Mononuclear cell (primary cell): Measurements from ENCODE around the gene GNB4. TPM values are rescaled to one million over a fixed set of nuclear protein-coding genes. Genes with fewer than 3 reads are reported as not detected.

Source experiments
- H3K27me3 ChIP-seq: 2 replicates; pipeline ENCODE4 v1.6.0; 2011; ENCODE audit warnings: low read length, control low read depth; ENCODE audit not compliant: insufficient read depth
- H3K4me1 ChIP-seq: 2 replicates; pipeline ENCODE4 v1.5.1; 2011; ENCODE audit warnings: mild to moderate bottlenecking, low read length, control low read depth; ENCODE audit not compliant: insufficient read depth
- H3K4me3 ChIP-seq: 2 replicates; pipeline ENCODE4 v1.5.1; 2011; ENCODE audit warnings: mild to moderate bottlenecking, low read length, moderate library complexity
- H3K9me3 ChIP-seq: 2 replicates; pipeline ENCODE4 v1.5.1; 2011; ENCODE audit warnings: low read depth, mild to moderate bottlenecking, control low read depth, low read length
- total RNA-seq: library from RNA; depleted of rRNA; stranded (reverse); fragments of >200 nt; gene quantifications from one replicate; pipeline ENCODE4 v1.2.3, GENCODE V29; 2012

The GNB4 gene
- total RNA-seq, 1 donor = 22.6 TPM

DNA sequence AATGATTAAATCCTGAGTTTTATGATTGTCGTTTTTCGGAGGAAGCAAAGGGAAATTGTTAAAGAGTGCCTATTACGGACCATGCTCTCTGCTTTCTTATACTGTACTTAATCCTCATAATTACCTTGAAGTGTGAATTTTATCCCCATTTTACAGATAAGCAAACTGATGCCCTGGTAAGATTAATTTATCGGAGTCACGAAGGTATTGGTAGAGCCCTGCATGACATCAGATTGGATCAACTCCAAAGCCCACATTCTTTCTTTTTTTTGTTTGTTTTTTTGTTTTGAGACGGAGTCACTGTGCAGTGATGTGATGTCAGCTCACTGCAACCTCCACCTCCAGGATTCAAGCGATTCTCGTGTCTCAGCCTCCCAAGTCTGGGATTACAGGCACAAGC is 1.6 kb upstream of the GNB4 start:
- Histone ChIP-seq H3K9me3 (no peaks in the 10 kb centered on the region), H3K4me3 (no peak overlapping the region), H3K4me1 (peaks cover 21% of the 10 kb centered on the region), H3K27me3 (peaks cover 7% of the 10 kb centered on the region)

DNA sequence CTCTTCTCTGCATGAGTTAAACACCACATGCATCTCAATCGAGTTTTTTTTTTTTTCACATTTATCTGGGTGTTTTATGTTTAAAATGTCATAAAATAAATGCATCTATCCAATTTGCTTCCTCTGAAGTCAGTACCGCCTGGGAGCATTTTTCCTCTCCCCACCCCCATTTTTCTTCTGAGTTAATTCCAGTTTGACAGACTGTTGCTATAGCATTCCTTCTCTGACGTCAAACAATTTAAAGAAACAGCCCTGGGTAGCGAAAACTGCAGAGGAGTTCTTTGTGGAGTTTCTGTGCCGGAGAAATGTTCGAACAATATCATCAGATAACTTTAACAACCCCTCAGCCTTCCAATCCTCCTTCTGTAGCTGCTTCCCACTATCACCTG is 900 bp upstream of the GNB4 start:
- Histone ChIP-seq H3K27me3 (peaks cover 7% of the 10 kb centered on the region), H3K9me3 (no peaks in the 10 kb centered on the region), H3K4me1 (peaks cover 21% of the 10 kb centered on the region), H3K4me3 (peak overlapping the region; percentile 62)

DNA sequence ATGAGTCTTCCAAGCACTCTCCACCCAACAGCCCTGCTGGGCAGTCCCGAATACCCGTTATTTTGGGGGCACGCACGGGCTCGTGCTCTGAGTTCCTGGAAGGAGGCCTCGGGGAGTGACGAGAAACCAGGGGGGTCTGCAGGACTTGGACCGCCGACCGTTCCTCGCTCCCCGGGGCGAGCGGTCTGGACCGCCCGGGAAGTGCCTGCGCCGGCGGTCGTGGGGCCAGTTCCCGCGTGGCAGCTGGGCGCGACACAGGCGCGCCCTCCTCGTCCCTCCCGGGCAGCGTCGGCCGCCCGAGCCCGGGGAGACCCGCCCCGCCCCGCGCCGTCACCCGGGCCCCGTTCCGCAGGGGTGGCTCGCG is 387 bp downstream of the GNB4 start:
- no peaks in the 10 kb centered on the region for H3K9me3 ChIP-seq
- H3K27me3 ChIP-seq = peaks cover 7% of the 10 kb centered on the region
- H3K4me1 ChIP-seq = peaks cover 21% of the 10 kb centered on the region
- H3K4me3 ChIP-seq = peak overlapping the region; percentile 62

DNA sequence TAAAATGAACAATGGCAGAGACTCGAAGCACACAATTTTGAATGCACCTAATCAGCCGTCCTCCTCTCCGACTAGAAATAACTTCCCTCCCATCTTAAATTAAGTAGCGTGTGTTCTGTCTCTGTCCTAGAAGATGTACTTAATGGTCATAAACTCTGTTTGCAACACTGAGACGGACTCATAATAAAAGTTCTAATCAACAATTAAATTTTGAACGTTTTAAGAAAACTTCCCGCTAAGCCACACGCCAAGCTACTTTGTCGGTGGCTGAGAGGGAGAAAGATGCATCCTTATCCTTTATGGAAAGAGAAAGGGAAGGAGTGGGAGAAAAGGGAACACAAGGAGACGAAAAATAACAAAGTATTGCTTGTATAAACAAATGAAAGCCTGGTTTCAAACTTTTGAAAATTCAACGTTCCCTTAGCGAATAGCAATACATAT is 989 bp downstream of the GNB4 start:
- Histone ChIP-seq H3K9me3 (no peaks in the 10 kb centered on the region), H3K27me3 (peaks cover 7% of the 10 kb centered on the region), H3K4me1 (peaks cover 21% of the 10 kb centered on the region), H3K4me3 (peak overlapping the region; percentile 62)

DNA sequence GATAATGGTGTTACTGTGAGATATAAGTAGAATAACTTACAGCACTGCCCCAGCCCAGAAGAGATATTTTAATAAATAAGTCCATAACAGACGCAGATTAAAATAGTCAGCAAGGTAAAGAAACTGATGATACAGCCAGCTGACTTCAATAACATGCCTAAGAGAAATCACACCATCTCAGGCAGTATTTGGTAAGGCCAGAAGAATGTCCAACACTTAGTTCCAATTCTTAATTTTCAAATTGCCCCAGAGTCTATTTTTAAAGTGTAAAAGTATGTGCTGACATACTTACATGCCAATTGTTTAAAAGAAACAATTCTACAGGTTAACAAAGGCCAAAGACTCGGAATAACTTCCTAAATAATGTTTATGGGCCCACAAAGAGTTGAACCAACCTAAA is 1.6 kb downstream of the GNB4 start:
- H3K4me1 ChIP-seq = peaks cover 21% of the 10 kb centered on the region
- H3K9me3 ChIP-seq = no peaks in the 10 kb centered on the region
- H3K4me3 ChIP-seq = no peak overlapping the region
- H3K27me3 ChIP-seq = peaks cover 7% of the 10 kb centered on the region

DNA sequence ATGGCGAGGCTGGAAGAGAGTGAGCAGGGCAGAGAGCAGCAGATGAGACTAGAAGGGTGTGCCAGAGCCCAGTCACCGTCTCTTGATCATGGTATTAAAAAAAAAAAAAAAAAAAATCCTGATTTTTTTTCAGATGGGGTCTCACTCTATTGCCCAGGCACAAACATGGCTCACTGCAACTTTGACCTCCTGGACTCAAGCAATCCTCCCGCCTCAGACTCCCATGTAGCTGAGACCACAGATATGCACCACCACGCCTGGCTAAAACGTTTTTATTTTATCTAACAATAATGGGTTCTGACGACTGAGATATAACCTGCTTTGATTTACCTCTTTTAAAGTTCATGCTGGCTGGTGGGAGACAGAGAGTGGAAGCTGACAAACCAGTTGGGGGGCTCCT is 4.0 kb downstream of the GNB4 start:
- Histone ChIP-seq H3K27me3 (peaks cover 7% of the 10 kb centered on the region), H3K4me1 (peaks cover 19% of the 10 kb centered on the region), H3K4me3 (no peak overlapping the region), H3K9me3 (no peaks in the 10 kb centered on the region)

DNA sequence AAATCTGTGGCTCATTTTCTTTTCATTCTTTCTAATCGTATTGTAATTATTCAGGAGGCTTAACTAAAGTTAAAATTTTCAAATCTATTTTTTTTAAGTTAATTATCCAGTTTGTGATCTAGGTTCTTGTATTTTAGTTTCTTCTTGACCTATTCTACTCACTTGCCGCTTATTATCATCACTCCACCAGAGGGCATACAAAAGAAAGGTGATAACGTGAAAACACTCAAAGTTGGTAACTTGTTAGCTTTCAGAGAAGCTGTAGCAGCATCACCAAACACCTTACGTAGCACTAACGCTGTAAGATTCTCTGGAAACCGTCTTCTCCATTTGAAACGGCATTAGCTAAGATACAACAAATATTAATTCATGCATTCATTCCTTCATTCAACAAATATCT is 4.8 kb downstream of the GNB4 start:
- H3K9me3 ChIP-seq = no peaks in the 10 kb centered on the region
- H3K27me3 ChIP-seq = peaks cover 7% of the 10 kb centered on the region
- no peak overlapping the region for H3K4me3 ChIP-seq
- peaks cover 13% of the 10 kb centered on the region for H3K4me1 ChIP-seq

DNA sequence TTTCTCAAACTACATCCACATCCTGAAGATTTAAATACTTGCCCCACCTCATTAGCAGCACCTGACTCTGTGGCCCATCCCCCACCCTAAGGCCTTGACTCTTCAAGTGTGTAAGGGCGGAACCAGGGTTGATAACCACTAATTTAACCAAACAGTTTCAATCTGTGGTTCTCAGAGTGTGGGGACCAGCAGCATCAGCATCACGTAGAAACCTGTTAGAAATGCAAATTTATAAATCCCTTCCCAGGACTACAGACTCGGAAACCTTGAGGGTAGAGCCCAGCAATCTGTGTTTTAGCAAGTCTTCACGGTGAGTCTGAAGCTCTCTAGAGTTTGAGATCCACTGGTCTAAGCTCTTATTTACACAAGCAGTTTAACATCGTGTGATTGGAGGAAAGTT is 12.4 kb downstream of the GNB4 start:
- Histone ChIP-seq H3K4me1 (peaks cover 37% of the 10 kb centered on the region), H3K27me3 (no peaks in the 10 kb centered on the region), H3K9me3 (no peaks in the 10 kb centered on the region), H3K4me3 (no peak overlapping the region)

DNA sequence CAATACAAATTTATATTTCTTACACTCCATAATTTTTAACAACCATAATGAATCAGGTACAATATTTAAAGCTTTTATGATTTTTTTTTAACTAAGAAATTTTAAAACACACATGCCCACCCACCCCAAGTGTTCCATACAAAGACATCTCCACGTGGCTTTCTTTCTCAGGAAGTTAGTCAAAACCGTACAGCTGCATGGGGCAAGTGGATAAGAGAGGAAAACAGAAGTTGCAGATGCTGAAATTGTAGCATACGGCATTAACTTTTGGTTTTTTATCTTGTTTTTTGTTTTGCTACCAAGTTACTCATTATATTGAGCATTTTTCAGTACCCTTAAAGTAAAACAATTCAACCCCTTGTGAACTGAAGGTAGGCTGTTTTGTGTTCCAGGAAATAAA is 14.8 kb downstream of the GNB4 start:
- Histone ChIP-seq H3K4me1 (peaks cover 55% of the 10 kb centered on the region), H3K9me3 (no peaks in the 10 kb centered on the region), H3K27me3 (no peaks in the 10 kb centered on the region), H3K4me3 (no peak overlapping the region)

DNA sequence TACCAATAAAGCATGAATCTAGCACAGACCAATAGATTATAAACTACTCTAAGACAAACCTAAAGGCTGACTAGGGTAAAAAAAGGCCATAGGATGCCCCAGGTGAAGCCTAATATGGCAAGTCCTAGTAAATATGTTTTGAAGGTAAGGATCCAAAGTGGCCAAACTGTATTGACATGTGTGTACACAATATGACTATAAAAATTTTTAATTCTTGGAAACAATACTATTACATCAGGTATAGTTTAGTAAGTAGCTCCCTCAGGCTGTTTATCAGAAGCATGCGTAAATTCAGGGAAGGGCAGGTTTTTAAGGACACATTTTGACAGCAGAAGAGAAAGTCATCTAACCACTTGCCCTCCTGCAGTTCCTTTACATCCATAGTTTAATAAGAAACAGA is 18.8 kb downstream of the GNB4 start:
- H3K4me1 ChIP-seq = peaks cover 39% of the 10 kb centered on the region
- no peak overlapping the region for H3K4me3 ChIP-seq
- no peaks in the 10 kb centered on the region for H3K27me3 ChIP-seq
- H3K9me3 ChIP-seq = no peaks in the 10 kb centered on the region

DNA sequence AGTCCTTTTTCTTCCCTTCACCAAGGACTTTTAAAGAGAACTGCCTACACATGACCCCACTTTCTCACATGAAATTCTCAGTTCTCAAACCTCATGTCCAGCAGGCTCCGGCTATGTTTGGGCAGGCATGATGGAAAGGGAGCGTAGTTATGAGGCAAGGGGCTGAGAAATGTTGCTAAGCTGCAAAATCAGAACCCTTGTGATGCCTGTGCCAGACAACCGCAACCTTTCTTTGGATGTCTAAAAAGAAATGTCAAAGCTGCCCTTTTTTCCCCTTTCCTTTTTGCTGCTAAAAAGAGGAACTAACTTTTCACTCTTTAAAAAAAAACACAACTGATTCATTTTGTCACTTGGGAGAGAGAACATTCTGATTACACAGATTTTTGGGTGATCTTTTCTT is 19.2 kb downstream of the GNB4 start:
- Histone ChIP-seq H3K9me3 (no peaks in the 10 kb centered on the region), H3K4me1 (peaks cover 35% of the 10 kb centered on the region), H3K4me3 (no peak overlapping the region)

DNA sequence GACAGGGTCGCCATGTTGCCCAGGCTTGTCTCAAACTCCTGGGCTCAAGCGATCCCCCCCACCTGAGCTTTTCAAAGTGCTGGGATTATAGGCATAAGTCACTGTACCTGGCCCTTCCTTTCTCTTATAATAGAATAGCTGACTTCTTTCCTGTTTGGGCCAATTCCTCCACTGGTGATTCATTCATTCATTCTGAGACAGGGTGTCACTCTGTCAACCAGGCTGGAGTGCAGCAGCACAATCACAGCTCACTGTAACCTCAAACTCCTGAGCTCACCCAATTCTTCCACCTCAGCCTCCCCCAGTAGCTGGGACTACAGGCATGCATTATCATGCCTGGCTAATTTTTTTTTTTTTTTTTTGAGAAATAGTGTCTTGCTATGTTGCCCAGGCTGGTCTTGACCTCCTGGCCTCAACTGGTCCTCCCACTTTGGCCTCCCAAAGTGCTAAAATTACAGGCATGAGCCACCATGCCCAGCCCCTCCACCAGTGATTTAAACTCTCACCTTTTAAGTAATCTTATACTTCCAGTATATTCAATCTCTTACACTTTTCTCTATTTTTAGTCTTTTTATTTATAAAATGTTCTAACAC is 20.9 kb downstream of the GNB4 start:
- Histone ChIP-seq H3K4me1 (peaks cover 25% of the 10 kb centered on the region), H3K9me3 (no peaks in the 10 kb centered on the region), H3K4me3 (no peak overlapping the region), H3K27me3 (no peaks in the 10 kb centered on the region)

More for the DNA sequence above, 19.2 kb downstream of the GNB4 start:
- H3K27me3 ChIP-seq = no peaks in the 10 kb centered on the region

DNA sequence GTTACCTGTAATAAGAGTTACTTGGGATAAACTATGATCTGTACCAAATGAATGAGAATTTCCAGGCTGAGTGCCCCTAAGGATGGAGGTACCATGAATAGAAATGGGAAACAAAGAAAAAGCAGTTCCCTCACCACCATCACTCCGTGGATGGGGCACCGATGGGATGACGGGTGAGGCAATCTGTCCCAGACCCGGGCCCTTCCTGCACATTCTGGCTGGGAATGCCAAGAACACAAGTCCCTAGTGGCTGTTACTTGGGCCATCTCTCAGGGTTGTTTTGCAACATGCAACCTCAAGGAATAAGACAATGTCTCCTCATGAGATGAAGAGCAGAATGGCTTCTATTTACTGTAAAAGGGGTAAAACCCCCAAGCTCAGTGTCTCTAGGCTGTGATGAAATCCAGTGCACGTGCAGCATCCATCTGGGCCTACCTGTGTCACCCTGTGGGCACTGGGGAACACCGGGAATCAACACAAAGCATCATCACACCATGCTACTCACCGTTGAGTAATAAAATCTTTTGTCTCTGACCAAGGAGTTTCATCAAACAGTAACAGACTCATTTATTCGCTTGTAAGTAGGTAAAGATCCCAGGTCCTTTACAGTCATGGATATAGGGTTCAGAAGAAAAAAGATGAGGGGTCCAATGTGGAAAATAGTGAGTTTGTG is 22.3 kb downstream of the GNB4 start:
- peaks cover 25% of the 10 kb centered on the region for H3K4me1 ChIP-seq
- no peaks in the 10 kb centered on the region for H3K9me3 ChIP-seq
- H3K27me3 ChIP-seq = no peaks in the 10 kb centered on the region
- no peak overlapping the region for H3K4me3 ChIP-seq

DNA sequence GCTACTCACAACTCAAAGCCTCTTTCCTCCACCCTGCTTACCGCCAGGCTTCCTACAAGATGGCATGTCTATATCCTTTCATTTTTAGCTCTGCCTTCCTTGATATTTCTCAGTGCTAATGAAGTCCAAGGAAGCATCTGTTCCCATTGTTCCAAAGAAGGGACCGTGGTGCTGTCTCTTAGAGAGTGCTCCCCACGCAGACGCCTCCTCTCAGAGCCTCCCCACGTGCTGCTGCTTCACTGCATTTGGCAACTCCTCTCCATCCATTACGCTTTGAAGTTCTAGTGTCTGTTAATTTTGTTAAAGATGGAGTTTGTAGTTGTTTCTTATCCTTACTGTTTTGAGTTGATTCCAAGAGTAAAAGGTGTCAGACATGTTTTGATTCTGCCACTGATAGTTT is 26.2 kb downstream of the GNB4 start:
- H3K27me3 ChIP-seq = no peaks in the 10 kb centered on the region
- no peaks in the 10 kb centered on the region for H3K4me1 ChIP-seq
- H3K9me3 ChIP-seq = no peaks in the 10 kb centered on the region
- H3K4me3 ChIP-seq = no peak overlapping the region

DNA sequence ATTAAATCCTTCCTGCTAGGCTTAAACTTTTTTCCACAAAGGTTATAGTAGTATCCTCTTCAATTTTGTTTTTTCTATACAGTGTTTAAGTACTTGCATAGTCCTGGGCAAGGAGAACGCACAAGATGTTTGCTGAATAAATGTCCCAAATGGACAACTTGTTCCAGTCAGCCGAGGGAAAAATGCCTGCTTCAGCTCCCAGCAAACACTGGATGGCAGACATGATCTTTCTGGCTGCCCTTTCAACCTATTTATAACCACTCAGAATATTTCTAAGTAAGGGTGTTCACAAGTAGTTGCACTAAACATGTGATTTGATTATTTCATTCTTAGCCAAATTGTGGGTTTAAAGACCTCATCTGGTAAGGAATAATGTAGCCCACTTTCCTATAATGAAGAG is 29.8 kb downstream of the GNB4 start:
- no peaks in the 10 kb centered on the region for H3K4me1 ChIP-seq

DNA sequence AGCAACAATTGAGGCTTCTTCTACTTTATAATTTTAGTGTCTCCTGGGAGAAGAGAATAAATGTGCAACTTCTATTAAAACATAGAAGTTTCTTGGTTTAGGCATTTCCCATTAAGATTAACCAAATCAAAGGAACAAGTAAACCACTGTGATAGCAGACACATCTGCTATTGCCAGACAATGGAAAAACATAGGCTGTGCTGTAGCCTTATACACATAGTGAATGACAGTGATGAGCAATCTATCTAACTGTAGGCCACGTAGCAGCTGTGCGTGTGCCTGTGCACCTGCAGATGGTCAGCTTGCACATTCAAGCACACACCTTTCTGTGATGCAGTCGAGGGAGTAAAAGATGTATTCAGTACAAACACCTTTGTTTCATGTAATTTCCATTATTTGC is 32.7 kb downstream of the GNB4 start:
- Histone ChIP-seq H3K9me3 (no peaks in the 10 kb centered on the region), H3K4me3 (no peak overlapping the region), H3K4me1 (no peaks in the 10 kb centered on the region), H3K27me3 (no peaks in the 10 kb centered on the region)

More for the DNA sequence above, 29.8 kb downstream of the GNB4 start:
- Histone ChIP-seq H3K4me3 (no peak overlapping the region), H3K27me3 (no peaks in the 10 kb centered on the region), H3K9me3 (no peaks in the 10 kb centered on the region)
